ENCODE measurements around the gene GABRB1. TPM values are rescaled to one million over a fixed set of nuclear protein-coding genes. Genes with fewer than 3 reads are reported as not detected.

GABRB1 gene
- total and polyA plus RNA-seq, 2 of the 8 experiments (the other 6 are each of a cell fraction or from before 2014, with no cell fraction given) = 0.22 to 0.38 TPM

DNA sequence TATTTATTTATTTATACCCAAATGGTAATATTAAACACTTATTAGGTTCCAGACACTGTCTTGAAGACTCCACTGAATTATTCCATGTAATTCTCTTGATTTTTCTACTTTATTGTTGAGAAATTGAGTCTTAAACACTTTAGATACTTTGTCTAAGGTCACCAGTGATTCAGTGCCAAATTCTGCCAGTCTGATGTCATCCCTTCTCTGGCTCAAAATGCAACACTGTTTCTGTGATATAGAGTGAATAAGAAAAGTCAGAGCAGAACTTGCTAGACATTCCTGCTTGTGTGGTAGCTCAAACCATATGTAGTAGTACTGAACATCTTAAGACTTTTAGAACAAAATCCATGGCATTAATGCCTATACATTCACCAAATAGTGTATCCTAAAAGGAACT lies 164.3 kb downstream of the GABRB1 start (continued):
- no peak for TF ChIP-seq E2F6 (IDR thresholded peaks at IDR 0.05)

Data from H1 (cell line).